Activated gamma-delta T cell (primary cell): ENCODE results near the gene C4A.
A peak's percentile ranks its signal among the peaks of the same experiment; 100 is the strongest.
"Not testable (repeated sequence)": the region's sequence is repeated elsewhere in the genome, so short reads cannot be mapped to it uniquely, and the experiment has no call there.

ENCODE experiments used
- DNase-seq: peaks from one replicate; lab custom pipeline; 2025; lab: John Stamatoyannopoulos, UW

The C4A gene

GRCh38 chr6:31958741-31959739 is 22.8 kb upstream of the C4A start, which contains the start of the genes NELFE and SKIC2:
NELFE (minus strand) TSS chr6:31958971; CDS start chr6:31958446, 525 bp downstream.
SKIC2 (plus strand) TSS chr6:31959175; CDS start chr6:31959193, 18 bp downstream.
- peak; percentile 94 for DNase-seq

- no peak for DNase-seq
Measured at GRCh38 chr6:31961616-31962015, 20.2 kb upstream of the C4A start.

- DNase-seq: no peak
Measured at GRCh38 chr6:31963921-31964320, 17.9 kb upstream of the C4A start.

DNA sequence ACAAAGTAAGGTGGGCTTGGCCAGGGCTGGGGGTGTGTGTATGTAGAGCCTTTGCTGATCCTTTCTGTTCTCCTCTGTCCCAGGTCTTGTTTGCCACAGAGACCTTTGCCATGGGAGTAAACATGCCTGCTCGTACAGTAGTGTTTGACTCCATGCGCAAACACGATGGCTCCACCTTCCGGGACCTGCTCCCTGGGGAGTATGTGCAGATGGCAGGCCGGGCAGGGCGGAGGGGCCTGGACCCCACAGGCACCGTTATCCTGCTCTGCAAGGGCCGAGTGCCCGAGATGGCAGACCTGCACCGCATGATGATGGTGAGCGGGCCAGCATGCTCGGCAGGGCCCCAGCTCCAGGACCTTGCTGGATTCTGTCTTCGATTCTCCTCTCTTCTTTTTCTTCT is 16.2 kb upstream of the C4A start:
- DNase-seq: no peak

- DNase-seq: no peak
Measured at GRCh38 chr6:31966506-31966905, 15.4 kb upstream of the C4A start.

DNA sequence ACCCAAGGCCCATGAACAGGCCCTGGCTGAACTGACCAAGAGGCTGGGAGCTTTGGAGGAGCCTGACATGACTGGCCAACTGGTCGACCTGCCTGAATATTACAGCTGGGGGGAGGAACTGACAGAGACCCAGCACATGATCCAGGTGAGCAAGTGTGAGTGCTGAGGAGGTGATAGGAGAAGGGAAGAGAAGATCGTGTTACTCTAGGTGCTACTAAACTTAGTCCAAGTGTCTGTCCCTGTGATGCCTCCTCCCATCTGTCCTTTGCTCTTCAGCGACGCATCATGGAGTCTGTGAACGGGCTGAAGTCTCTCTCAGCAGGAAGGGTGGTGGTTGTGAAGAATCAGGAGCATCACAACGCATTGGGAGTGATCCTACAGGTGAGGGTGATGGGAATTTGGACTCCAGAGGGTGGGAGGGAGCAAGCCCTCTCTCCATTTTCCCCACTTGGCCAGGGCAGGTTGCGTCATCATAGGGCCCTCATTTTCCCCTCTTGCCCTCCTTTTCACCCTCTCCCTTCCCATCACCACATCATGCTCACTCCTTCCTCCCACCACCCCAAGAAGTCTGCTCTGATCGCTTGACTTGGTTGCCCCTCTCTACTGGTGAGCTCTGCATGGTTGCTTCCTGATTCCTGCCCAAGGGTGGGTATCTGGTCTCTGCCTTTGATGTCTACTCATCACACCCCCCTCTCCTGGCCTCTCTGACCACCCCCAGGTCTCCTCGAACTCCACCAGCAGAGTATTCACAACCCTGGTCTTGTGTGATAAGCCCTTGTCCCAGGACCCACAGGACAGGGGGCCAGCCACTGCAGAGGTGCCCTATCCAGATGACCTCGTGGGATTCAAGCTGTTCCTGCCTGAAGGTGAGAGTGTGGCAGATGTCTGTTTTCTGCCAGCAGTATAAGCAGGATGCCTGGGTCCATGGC is 14.6 kb upstream of the C4A start:
- no peak for DNase-seq

DNA sequence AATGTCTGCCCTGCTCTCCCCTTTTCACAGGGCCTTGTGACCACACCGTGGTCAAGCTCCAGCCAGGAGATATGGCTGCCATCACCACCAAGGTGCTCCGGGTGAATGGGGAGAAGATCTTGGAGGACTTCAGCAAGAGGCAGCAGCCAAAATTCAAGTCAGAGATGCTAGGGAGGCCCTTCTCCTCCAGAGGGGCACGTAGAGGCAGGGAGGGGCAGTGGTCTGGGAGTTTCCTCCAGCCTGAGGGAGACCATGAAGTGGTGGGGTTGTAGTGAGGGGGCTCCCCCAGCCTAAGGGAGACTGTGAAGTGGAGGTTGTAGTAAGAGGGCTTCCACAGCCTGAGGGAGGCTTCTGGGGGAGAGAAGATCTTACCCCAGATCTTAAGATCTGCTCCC is 13.9 kb upstream of the C4A start:
- no peak for DNase-seq

DNA sequence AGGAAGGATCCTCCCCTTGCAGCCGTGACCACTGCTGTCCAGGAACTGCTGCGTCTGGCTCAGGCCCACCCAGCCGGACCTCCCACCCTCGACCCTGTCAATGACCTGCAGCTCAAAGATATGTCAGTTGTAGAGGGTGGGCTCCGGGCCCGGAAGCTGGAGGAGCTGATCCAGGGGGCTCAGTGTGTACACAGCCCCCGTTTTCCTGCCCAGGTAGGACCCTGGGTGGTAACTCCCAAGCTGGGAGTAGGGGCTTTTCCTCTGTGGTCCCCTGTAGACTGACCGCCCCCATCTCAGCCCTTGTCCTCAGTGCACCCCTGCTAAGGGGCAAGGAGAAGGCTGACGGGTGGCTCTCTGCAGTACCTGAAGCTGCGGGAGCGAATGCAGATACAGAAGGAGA is 13.5 kb upstream of the C4A start:
- DNase-seq: no peak

GRCh38 chr6:31968791-31969711 is 12.8 kb upstream of the C4A start:
- DNase-seq: no peak

- no peak for DNase-seq
Measured at GRCh38 chr6:31969712-31970603, 11.9 kb upstream of the C4A start.

DNA sequence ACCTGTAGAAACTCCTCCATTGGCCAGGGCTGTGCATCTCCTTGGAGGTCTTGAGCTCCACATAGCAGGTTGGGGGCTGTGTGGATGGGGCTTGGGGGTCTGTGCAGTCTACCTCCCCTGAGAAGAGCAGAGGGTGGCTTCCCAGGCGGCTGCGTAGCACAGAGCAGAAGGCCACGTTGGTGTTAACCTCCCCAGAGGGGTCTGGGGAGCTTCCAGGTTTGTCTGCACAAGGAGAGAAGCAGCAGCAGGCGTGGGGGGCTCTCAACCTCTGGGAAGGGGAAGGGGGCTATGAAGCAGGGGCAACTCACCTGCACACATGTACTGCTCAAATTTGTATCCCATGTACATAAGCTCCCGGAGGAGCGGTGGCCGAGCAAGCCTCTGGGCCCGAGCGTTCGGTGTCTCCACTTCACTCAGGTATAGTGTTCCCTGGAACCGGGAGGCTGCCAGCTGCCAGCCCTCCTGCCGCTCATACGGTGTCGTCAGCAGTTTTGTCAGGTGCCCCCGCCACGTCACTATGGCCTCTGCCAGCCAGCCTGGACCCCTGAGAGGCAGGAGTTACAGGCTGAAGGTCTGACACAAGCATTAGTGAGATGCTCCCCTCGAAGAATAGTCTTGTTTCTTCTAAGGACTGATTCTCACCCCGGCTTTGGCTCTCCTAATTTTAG is 11.1 kb upstream of the C4A start:
- DNase-seq: no peak

- no peak for DNase-seq
Measured at GRCh38 chr6:31971279-31971992, 10.4 kb upstream of the C4A start.

- peak; percentile 99 for DNase-seq
Measured at GRCh38 chr6:31971993-31972708, 9.7 kb upstream of the C4A start, which contains the start of gene DXO. DXO (minus strand) TSS chr6:31972138; CDS start chr6:31971675, 463 bp downstream.

GRCh38 chr6:31972709-31973350 is 9.0 kb upstream of the C4A start:
- no peak for DNase-seq

- DNase-seq: not testable (repeated sequence)
Measured at GRCh38 chr6:31976065-31976464, 5.8 kb upstream of the C4A start.

DNA sequence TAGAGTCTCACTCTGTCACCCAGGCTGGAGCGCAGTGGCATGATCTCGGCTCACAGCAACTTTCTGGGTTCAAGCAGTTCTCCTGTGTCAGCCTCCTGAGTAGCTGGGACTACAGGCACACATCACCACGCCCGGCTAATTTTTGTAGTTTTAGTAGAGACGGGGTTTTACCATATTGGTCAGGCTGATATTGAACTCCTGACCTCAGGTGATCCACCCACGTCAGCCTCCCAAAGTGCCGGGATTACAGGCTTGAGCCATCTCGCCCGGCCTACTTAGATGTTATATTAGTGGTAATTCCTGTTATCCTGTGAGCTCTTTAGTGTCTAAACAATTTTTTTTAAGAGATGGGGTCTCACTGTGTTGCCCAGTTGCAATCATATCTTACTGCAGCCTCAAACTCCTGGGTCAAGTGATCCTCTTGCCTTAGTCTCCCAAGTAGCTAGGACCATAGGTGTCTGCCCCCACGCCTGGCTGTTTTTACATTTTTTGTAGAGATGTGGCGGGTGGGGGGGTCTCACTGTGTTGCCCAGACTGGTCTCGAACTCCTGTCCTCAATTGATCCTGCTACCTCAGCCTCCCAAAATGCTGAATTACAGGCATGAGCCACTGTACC is 3.9 kb upstream of the C4A start:
- no peak for DNase-seq

- DNase-seq: no peak
Measured at GRCh38 chr6:31978831-31979230, 3.0 kb upstream of the C4A start.
